OCI-LY7 (cell line): ENCODE data around the gene CH25H. TPM values are rescaled to one million over a fixed set of nuclear protein-coding genes. Genes with fewer than 3 reads are reported as not detected.
"Not testable (repeated sequence)": the region's sequence is repeated elsewhere in the genome, so short reads cannot be mapped to it uniquely, and the experiment has no call there.

Experiments
- BruUV-seq: library from RNA; stranded (reverse); fragments of 400-500 nt; replicated peaks from 2 replicates; lab custom pipeline; 2021; lab: Mats Ljungman, UMichigan
- CTCF ChIA-PET: fragments of 300-600 bp; sonication (Branson Sonifier 250); formaldehyde crosslinking; loops from one replicate; lab custom pipeline; 2022; ENCODE audit warnings: antibody characterized with exemption; ENCODE audit not compliant: unreplicated experiment; lab: Charles Lee
- POLR2A ChIA-PET: fragments of 300-600 bp; sonication (Branson Sonifier 250); formaldehyde crosslinking; loops from one replicate; lab custom pipeline; 2022; ENCODE audit warnings: antibody characterized with exemption; lab: Charles Lee
- DNase-seq: peaks from one replicate; pipeline ENCODE4 v3.0.0-alpha.2; 2015; ENCODE audit warnings: low spot score
- H2AFZ ChIP-seq: fragments of 200-600 bp; sonication (generic), shearing (Covaris generic); 2 replicates; pipeline ENCODE4 v1.6.1; 2014; ENCODE audit warnings: mild to moderate bottlenecking, antibody characterized with exemption, low read length, moderate library complexity
- H3K27ac ChIP-seq: fragments of 200-600 bp; sonication (generic); 2 replicates; pipeline ENCODE4 v1.5.1; 2014; ENCODE audit warnings: mixed run types, low read depth, mild to moderate bottlenecking, moderate library complexity, low read length, inconsistent platforms; ENCODE audit not compliant: poor library complexity, severe bottlenecking
- H3K36me3 ChIP-seq: fragments of 200-600 bp; sonication (generic); 2 replicates; pipeline ENCODE4 v1.6.1; 2014; ENCODE audit warnings: mild to moderate bottlenecking, antibody characterized with exemption, low read length, moderate library complexity, mixed read lengths; ENCODE audit not compliant: insufficient read depth
- H3K4me1 ChIP-seq: fragments of 200-600 bp; sonication (generic); 2 replicates; pipeline ENCODE4 v1.5.1; 2014; ENCODE audit warnings: mild to moderate bottlenecking, low read length; ENCODE audit not compliant: insufficient read depth, poor library complexity, severe bottlenecking
- H3K4me2 ChIP-seq: fragments of 200-600 bp; sonication (generic); 2 replicates; pipeline ENCODE4 v1.6.1; 2014; ENCODE audit warnings: mild to moderate bottlenecking, low read length
- H3K4me3 ChIP-seq: fragments of 200-600 bp; sonication (generic); 2 replicates; pipeline ENCODE4 v1.5.1; 2014; ENCODE audit warnings: mild to moderate bottlenecking, low read depth, low read length; ENCODE audit not compliant: poor library complexity, severe bottlenecking
- H3K79me2 ChIP-seq: fragments of 200-600 bp; sonication (generic); 2 replicates; pipeline ENCODE4 v1.6.1; 2016; ENCODE audit warnings: low read depth, mild to moderate bottlenecking, low read length, moderate library complexity, mixed read lengths; ENCODE audit not compliant: insufficient read depth
- H3K9me2 ChIP-seq: fragments of 200-600 bp; sonication (generic); 2 replicates; pipeline ENCODE4 v1.6.1; 2016; ENCODE audit warnings: mild to moderate bottlenecking, low read length, mixed read lengths; ENCODE audit not compliant: insufficient read depth
- H3K9me3 ChIP-seq: fragments of 200-600 bp; sonication (generic); 2 replicates; pipeline ENCODE4 v1.6.1; 2014; ENCODE audit warnings: mild to moderate bottlenecking, mixed run types, low read length, mixed read lengths
- H4K20me1 ChIP-seq: fragments of 200-600 bp; sonication (generic); 2 replicates; pipeline ENCODE4 v1.6.1; 2014; ENCODE audit warnings: mild to moderate bottlenecking, antibody characterized with exemption, low read length, moderate library complexity, mixed read lengths; ENCODE audit not compliant: insufficient read depth
- CTCF ChIP-seq: fragments of 200-600 bp; sonication (generic); conservative IDR thresholded peaks from 2 replicates; pipeline ENCODE4 v1.5.1; 2014; ENCODE audit warnings: mild to moderate bottlenecking, antibody characterized with exemption, low read length, moderate library complexity, mixed read lengths
- EZH2phosphoT487 ChIP-seq: fragments of 200-600 bp; sonication (generic); IDR thresholded peaks from 2 replicates; pipeline ENCODE4 v1.6.1; 2018; ENCODE audit warnings: low read depth, borderline replicate concordance, mild to moderate bottlenecking, mixed run types, antibody characterized with exemption, low read length, moderate library complexity, mixed read lengths
- intact Hi-C: fragments of 100-400 bp; cut with micrococcal nuclease; formaldehyde crosslinking; loops from one replicate; pipeline ENCODE4 v1.10.0; 2022; ENCODE audit not compliant: unreplicated experiment
- total RNA-seq, 2 experiments: library from RNA; depleted of rRNA in 1 of 2; stranded (reverse); fragments of >200 nt in 1 of 2; shearing (Covaris generic) in 1 of 2; gene quantifications; 2 replicates each; pipeline ENCODE4 v1.2.3, GENCODE V29; 2014 to 2022

CH25H gene
- total RNA-seq, 2 experiments from 2014 or later = not detected

GRCh38 chr10:89201345-89202032, 5.6 kb downstream of the CH25H start:
- intact Hi-C loops = no loop called here
- H3K4me2 ChIP-seq = no peak overlapping the region
- ChIA-PET POLR2A (interaction anchor here (0.6 kb wide), 2 partner anchors 31 to 357 kb away, joined by 3 read pairs; no protein-coding TSS in a partner anchor), CTCF (interaction anchor here (0.6 kb wide), 1 partner anchor 200 kb away, joined by 4 read pairs; no protein-coding TSS in a partner anchor)
- H4K20me1 ChIP-seq = no peaks in the 10 kb centered on the region
- DNase-seq = no peak
- no peaks in the 10 kb centered on the region for H3K9me3 ChIP-seq
- peaks cover 5% of the 10 kb centered on the region for H3K4me1 ChIP-seq
- H3K27ac ChIP-seq = no peak overlapping the region
- no TSS peak for BruUV-seq
- H2AFZ ChIP-seq = no peak overlapping the region
- no peak overlapping the region for H3K4me3 ChIP-seq
- 0 out of 2 replicates have a peak, but pooled peaks cover 2% of the 10 kb centered on the region for H3K9me2 ChIP-seq
- TF ChIP-seq CTCF = no peak
- TF ChIP-seq EZH2phosphoT487 = no peak
- no peaks in the 10 kb centered on the region for H3K36me3 ChIP-seq
- H3K79me2 ChIP-seq = no peaks in the 10 kb centered on the region

GRCh38 chr10:89197473-89197872, 9.6 kb downstream of the CH25H start:
- intact Hi-C loops = no loop called here
- Histone ChIP-seq H3K27ac (no peak overlapping the region), H3K4me3 (no peak overlapping the region), H3K4me1 (no peaks in the 10 kb centered on the region), H2AFZ (no peak overlapping the region), H3K36me3 (no peaks in the 10 kb centered on the region), H4K20me1 (no peaks in the 10 kb centered on the region), H3K79me2 (no peaks in the 10 kb centered on the region), H3K9me2 (0 out of 2 replicates have a peak, but pooled peaks cover 2% of the 10 kb centered on the region), H3K4me2 (no peak overlapping the region), H3K9me3 (no peaks in the 10 kb centered on the region)
- CTCF ChIA-PET = no interaction called here
- no peak for DNase-seq
- no TSS peak for BruUV-seq
- POLR2A ChIA-PET = interaction anchor here (0.7 to 1.1 kb wide), 3 partner anchors 47 to 230 kb away, joined by 3 to 6 read pairs (median 3); no protein-coding TSS in a partner anchor
- TF ChIP-seq CTCF (no peak), EZH2phosphoT487 (no peak)

- H3K9me3 ChIP-seq, H2AFZ ChIP-seq, H3K36me3 ChIP-seq, H3K27ac ChIP-seq, DNase-seq, BruUV-seq, H3K4me1 ChIP-seq, H4K20me1 ChIP-seq, H3K4me3 ChIP-seq, intact Hi-C loops, H3K9me2 ChIP-seq, H3K79me2 ChIP-seq, H3K4me2 ChIP-seq, CTCF ChIA-PET: not testable (repeated sequence)
- POLR2A ChIA-PET = interaction anchor here (0.7 to 1.1 kb wide), 2 partner anchors 17 to 325 kb away, joined by 3 read pairs; no protein-coding TSS in a partner anchor
These were observed 15.8 kb downstream of the CH25H start for GRCh38 chr10:89191301-89191700.
